ENCODE results near the gene STK36. TPM values are rescaled to one million over a fixed set of nuclear protein-coding genes. Genes with fewer than 3 reads are reported as not detected.

Gene STK36
- total RNA-seq, 2 donors from 2014 or later, result 17.8 to 36.7 TPM

- Histone ChIP-seq H3K36me3 (no peaks in the 10 kb centered on the region), H3K4me3 (no peak overlapping the region), H3K9me3 (no peaks in the 10 kb centered on the region), H3K27me3 (no peaks in the 10 kb centered on the region), H3K9ac (ENCODE audit: low read depth in 2 of 2, low read length in 2 of 2) (peak overlapping the region in 1 of 2 donors; percentile 29), H3K4me1 (peaks cover 7% of the 10 kb centered on the region), H3K27ac (peak overlapping the region; percentile 13)
- intact Hi-C loops (cut with DNase I), result no loop called here
- DNase-seq, result no peak
- no peak for TF ChIP-seq CTCF (IDR thresholded peaks at IDR 0.05)
Observed at GRCh38 chr2:218732052-218732760, 60.3 kb downstream of the STK36 start.

GRCh38 chr2:218732761-218733158 lies 60.9 kb downstream of the STK36 start:
- Histone ChIP-seq H3K4me1 (peaks cover 7% of the 10 kb centered on the region), H3K4me3 (no peak overlapping the region), H3K9ac (ENCODE audit: low read depth in 2 of 2, low read length in 2 of 2) (no peak overlapping the region), H3K9me3 (no peaks in the 10 kb centered on the region), H3K27me3 (no peaks in the 10 kb centered on the region), H3K27ac (peak overlapping the region; percentile 13), H3K36me3 (no peaks in the 10 kb centered on the region)
- intact Hi-C loops (cut with DNase I), result no loop called here
- no peak for TF ChIP-seq CTCF (IDR thresholded peaks at IDR 0.05)
- DNase-seq, result no peak

DNA sequence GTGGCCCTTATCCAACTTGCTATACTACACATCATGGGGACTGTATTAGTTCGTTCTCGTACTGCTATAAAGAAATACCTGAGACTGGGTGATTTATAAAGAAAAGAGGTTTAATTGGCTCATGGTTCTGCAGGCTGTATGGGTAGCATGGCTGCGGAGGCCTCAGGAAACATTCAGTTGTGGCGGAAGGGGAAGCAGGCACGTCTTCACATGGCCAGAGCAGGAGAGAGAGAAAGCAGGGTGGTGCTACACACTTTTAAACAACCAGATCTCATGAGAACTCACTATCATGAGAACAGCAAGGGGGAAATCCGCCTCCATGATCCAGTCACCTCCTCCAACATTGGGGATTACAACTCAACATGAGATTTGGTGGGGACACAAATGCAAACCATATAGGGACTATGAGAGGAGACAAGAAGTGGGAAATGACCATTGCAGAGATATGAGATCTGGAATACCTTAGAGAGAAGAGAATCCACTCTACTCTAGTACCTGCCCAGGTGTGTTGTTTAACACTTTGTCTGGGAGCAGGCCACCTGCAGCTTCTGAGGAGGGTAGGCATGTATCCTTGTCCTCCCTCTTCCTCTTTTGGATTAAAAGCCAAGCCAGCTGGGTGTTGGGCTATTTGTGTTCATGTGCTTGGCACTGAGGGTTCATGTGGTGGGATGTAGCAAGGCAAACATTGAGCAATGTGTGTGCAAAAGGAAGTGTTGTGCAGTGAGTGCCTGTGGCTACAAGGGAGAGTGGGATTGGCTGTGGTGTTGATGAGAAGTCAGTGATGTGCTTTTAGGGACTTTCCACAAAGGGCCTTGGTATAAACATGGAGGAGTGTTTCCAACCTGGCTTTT lies 61.5 kb downstream of the STK36 start:
- no peaks in the 10 kb centered on the region for H3K36me3 ChIP-seq
- no peaks in the 10 kb centered on the region for H3K27me3 ChIP-seq
- no peak for DNase-seq
- no peak for TF ChIP-seq CTCF (IDR thresholded peaks at IDR 0.05)
- H3K9me3 ChIP-seq, result no peaks in the 10 kb centered on the region
- peak overlapping the region; percentile 9 for H3K27ac ChIP-seq
- H3K4me3 ChIP-seq, result no peak overlapping the region
- H3K4me1 ChIP-seq, result peaks cover 7% of the 10 kb centered on the region
- intact Hi-C loops (cut with DNase I), result no loop called here
- no peak overlapping the region for H3K9ac ChIP-seq (ENCODE audit: low read depth in 2 of 2, low read length in 2 of 2)

DNA sequence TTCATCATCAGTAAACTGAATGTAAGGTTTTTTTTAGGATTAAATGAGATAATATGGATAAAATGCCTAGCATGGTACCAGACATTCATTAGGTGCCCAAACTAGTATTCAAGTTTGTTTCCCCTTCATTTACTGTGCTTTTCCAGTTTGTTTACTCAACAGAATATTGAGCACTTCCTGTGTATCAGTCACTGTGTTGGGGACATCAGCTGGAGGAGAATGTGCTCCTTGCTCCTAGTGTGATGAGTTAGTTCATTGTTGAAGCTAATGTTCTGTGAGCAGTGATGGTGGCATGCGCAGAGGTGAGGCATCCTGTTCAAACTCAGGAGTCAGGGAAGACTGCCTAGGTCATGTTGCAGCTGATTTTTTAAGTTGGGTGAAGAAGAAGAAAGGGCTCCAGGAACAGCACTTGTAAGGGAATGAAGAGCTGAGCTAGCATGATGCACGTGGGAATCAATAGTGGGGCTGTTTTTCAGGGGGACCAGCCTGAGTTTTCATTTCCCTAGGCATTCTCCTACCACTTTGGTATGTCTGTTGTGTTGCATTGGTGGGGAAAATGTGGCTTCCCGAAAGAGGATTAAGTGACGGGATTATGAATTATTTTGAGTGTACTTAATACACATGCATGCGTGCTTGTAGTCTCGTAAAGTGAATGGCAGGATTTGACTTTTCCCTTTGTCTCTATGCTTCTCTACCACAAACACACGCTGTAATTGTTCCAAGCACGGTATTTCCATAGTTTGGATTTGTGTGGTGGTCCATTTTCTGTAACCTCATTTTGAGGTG lies 62.5 kb downstream of the STK36 start:
- Histone ChIP-seq H3K4me1 (peaks cover 7% of the 10 kb centered on the region), H3K9me3 (no peaks in the 10 kb centered on the region), H3K36me3 (no peaks in the 10 kb centered on the region), H3K27ac (no peak overlapping the region), H3K4me3 (no peak overlapping the region), H3K9ac (ENCODE audit: low read depth in 2 of 2, low read length in 2 of 2) (no peak overlapping the region), H3K27me3 (no peaks in the 10 kb centered on the region)
- no peak for DNase-seq
- intact Hi-C loops (cut with DNase I), result no loop called here
- no peak for TF ChIP-seq CTCF (IDR thresholded peaks at IDR 0.05)

- intact Hi-C loops (cut with DNase I), result no loop called here
- Histone ChIP-seq H3K27me3 (no peaks in the 10 kb centered on the region), H3K4me3 (no peak overlapping the region), H3K4me1 (peaks cover 7% of the 10 kb centered on the region), H3K9me3 (no peaks in the 10 kb centered on the region), H3K27ac (no peak overlapping the region), H3K36me3 (no peaks in the 10 kb centered on the region), H3K9ac (ENCODE audit: low read depth in 2 of 2, low read length in 2 of 2) (no peak overlapping the region)
- no peak for TF ChIP-seq CTCF (IDR thresholded peaks at IDR 0.05)
- DNase-seq, result no peak
Observed at GRCh38 chr2:218736531-218736930, 64.6 kb downstream of the STK36 start.

All from colonic mucosa (tissue), 4 donors.